HUES48 (cell line): ENCODE results near the gene CREBL2.
"Not testable (repeated sequence)": the region's sequence is repeated elsewhere in the genome, so short reads cannot be mapped to it uniquely, and the experiment has no call there.

Experiments
- H3K27ac ChIP-seq: one replicate; pipeline ENCODE4 v1.7.0; 2013; ENCODE audit warnings: low read depth, low read length, inconsistent platforms
- H3K27me3 ChIP-seq: 2 replicates; pipeline ENCODE4 v1.6.1; 2013; ENCODE audit warnings: mild to moderate bottlenecking, low read length; ENCODE audit not compliant: control insufficient read depth, insufficient read depth
- H3K36me3 ChIP-seq: 2 replicates; pipeline ENCODE4 v1.6.1; 2013; ENCODE audit warnings: low read length; ENCODE audit not compliant: control insufficient read depth, insufficient read depth
- H3K4me1 ChIP-seq: 2 replicates; pipeline ENCODE4 v1.6.1; 2013; ENCODE audit warnings: mild to moderate bottlenecking, low read length; ENCODE audit not compliant: control insufficient read depth, insufficient read depth
- H3K4me3 ChIP-seq: 2 replicates; pipeline ENCODE4 v1.5.1; 2013; ENCODE audit warnings: mild to moderate bottlenecking, low read depth, low read length
- H3K9ac ChIP-seq: 2 replicates; pipeline ENCODE4 v1.6.1; 2013; ENCODE audit warnings: mild to moderate bottlenecking, low read depth, low read length, moderate library complexity
- H3K9me3 ChIP-seq: 2 replicates; pipeline ENCODE4 v1.6.1; 2013; ENCODE audit warnings: low read length; ENCODE audit not compliant: control insufficient read depth, insufficient read depth

The CREBL2 gene

GRCh38 chr12:12639995-12640394 is 28.3 kb downstream of the CREBL2 start:
- H3K4me3 ChIP-seq, H3K9ac ChIP-seq, H3K27me3 ChIP-seq, H3K27ac ChIP-seq, H3K9me3 ChIP-seq: not testable (repeated sequence)
- Histone ChIP-seq H3K4me1 (peaks cover 22% of the 10 kb centered on the region), H3K36me3 (peaks cover 34% of the 10 kb centered on the region)

- H3K4me3 ChIP-seq = no peak overlapping the region
- H3K4me1 ChIP-seq = peaks cover 26% of the 10 kb centered on the region
- no peak overlapping the region for H3K27ac ChIP-seq
- H3K9me3 ChIP-seq = no peaks in the 10 kb centered on the region
- no peaks in the 10 kb centered on the region for H3K27me3 ChIP-seq
- H3K9ac ChIP-seq = no peak overlapping the region
- peaks cover 26% of the 10 kb centered on the region for H3K36me3 ChIP-seq
Measured at GRCh38 chr12:12641650-12642049, 30.0 kb downstream of the CREBL2 start.

- peaks cover 26% of the 10 kb centered on the region for H3K4me1 ChIP-seq
- no peaks in the 10 kb centered on the region for H3K27me3 ChIP-seq
- H3K9ac ChIP-seq = no peak overlapping the region
- no peak overlapping the region for H3K4me3 ChIP-seq
- peaks cover 5% of the 10 kb centered on the region for H3K9me3 ChIP-seq
- H3K36me3 ChIP-seq = peaks cover 19% of the 10 kb centered on the region
- H3K27ac ChIP-seq = no peak overlapping the region
Measured at GRCh38 chr12:12642916-12643315, 31.2 kb downstream of the CREBL2 start.

- H3K36me3 ChIP-seq = peaks cover 12% of the 10 kb centered on the region
- H3K27ac ChIP-seq = no peak overlapping the region
- H3K9ac ChIP-seq = no peak overlapping the region
- H3K4me3 ChIP-seq = no peak overlapping the region
- H3K9me3 ChIP-seq = peaks cover 24% of the 10 kb centered on the region
- peaks cover 26% of the 10 kb centered on the region for H3K4me1 ChIP-seq
- no peaks in the 10 kb centered on the region for H3K27me3 ChIP-seq
Measured at GRCh38 chr12:12645485-12645884, 33.8 kb downstream of the CREBL2 start.

- peaks cover 27% of the 10 kb centered on the region for H3K9me3 ChIP-seq
- not testable (repeated sequence) for H3K27ac ChIP-seq, H3K27me3 ChIP-seq, H3K9ac ChIP-seq, H3K4me3 ChIP-seq
- peaks cover 12% of the 10 kb centered on the region; the same call in 1 of the 2 replicates for H3K36me3 ChIP-seq
- peaks cover 26% of the 10 kb centered on the region for H3K4me1 ChIP-seq
Measured at GRCh38 chr12:12645968-12646367, 34.3 kb downstream of the CREBL2 start.

- Histone ChIP-seq H3K36me3 (peaks cover 12% of the 10 kb centered on the region; the same call in 1 of the 2 replicates), H3K4me1 (peaks cover 26% of the 10 kb centered on the region), H3K27me3 (no peaks in the 10 kb centered on the region), H3K27ac (no peak overlapping the region), H3K4me3 (no peak overlapping the region), H3K9me3 (peaks cover 27% of the 10 kb centered on the region), H3K9ac (no peak overlapping the region)
Measured at GRCh38 chr12:12646483-12647072, 34.9 kb downstream of the CREBL2 start.

GRCh38 chr12:12648284-12648683 is 36.6 kb downstream of the CREBL2 start:
- H3K9ac ChIP-seq = no peak overlapping the region
- H3K27me3 ChIP-seq = no peaks in the 10 kb centered on the region
- H3K27ac ChIP-seq = no peak overlapping the region
- H3K36me3 ChIP-seq = no peaks in the 10 kb centered on the region
- H3K4me3 ChIP-seq = no peak overlapping the region
- peaks cover 21% of the 10 kb centered on the region for H3K4me1 ChIP-seq
- peaks cover 27% of the 10 kb centered on the region for H3K9me3 ChIP-seq

GRCh38 chr12:12648951-12649650 is 37.4 kb downstream of the CREBL2 start:
- Histone ChIP-seq H3K4me1 (peaks cover 13% of the 10 kb centered on the region), H3K27ac (no peak overlapping the region), H3K36me3 (no peaks in the 10 kb centered on the region), H3K4me3 (no peak overlapping the region), H3K27me3 (no peaks in the 10 kb centered on the region), H3K9ac (no peak overlapping the region), H3K9me3 (peaks cover 27% of the 10 kb centered on the region)

- H3K9me3 ChIP-seq = peaks cover 27% of the 10 kb centered on the region
- no peak overlapping the region for H3K4me3 ChIP-seq
- no peaks in the 10 kb centered on the region for H3K27me3 ChIP-seq
- H3K9ac ChIP-seq = no peak overlapping the region
- no peaks in the 10 kb centered on the region; the same call in 1 of the 2 replicates for H3K36me3 ChIP-seq
- H3K4me1 ChIP-seq = peaks cover 4% of the 10 kb centered on the region
- no peak overlapping the region for H3K27ac ChIP-seq
Measured at GRCh38 chr12:12651752-12652151, 40.1 kb downstream of the CREBL2 start.

GRCh38 chr12:12652704-12653103 is 41.0 kb downstream of the CREBL2 start:
- not testable (repeated sequence) for H3K36me3 ChIP-seq, H3K27me3 ChIP-seq, H3K4me3 ChIP-seq, H3K9ac ChIP-seq, H3K4me1 ChIP-seq, H3K27ac ChIP-seq
- H3K9me3 ChIP-seq = peaks cover 23% of the 10 kb centered on the region

- H3K36me3 ChIP-seq = peaks cover 4% of the 10 kb centered on the region
- H3K4me1 ChIP-seq = peaks cover 13% of the 10 kb centered on the region
- peaks cover 11% of the 10 kb centered on the region for H3K9me3 ChIP-seq
- no peak overlapping the region for H3K27ac ChIP-seq
- H3K9ac ChIP-seq = no peak overlapping the region
- no peak overlapping the region for H3K4me3 ChIP-seq
- H3K27me3 ChIP-seq = no peaks in the 10 kb centered on the region
Measured at GRCh38 chr12:12653922-12654321, 42.2 kb downstream of the CREBL2 start.
